ENCODE measurements around the gene MAP3K8. TPM values are rescaled to one million over a fixed set of nuclear protein-coding genes. Genes with fewer than 3 reads are reported as not detected.

Gene MAP3K8
- total and polyA plus RNA-seq, 2 donors (not counting 3 experiments of a cell fraction or from before 2014, with no cell fraction given) = 5.2 to 10.6 TPM

DNA sequence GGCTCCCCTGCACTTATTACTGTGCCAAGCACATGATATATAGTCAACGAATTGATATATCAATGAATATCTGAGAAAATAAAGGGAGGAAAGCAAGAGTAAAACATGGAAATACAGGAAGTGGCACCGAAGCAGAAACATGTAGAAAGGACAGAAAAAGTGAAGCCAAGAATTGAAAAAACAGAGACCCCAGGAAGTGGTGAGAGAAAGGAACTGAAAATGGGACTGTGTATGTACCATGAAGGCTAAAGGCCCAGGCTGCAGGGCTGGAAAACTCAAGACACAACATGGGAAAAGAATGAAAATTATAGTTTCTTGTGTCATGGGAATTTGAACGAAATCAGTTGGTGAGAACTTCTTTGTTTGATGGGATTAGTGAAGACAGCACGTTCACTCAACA is 60.6 kb downstream of the MAP3K8 start:
- no peak for FAIRE-seq

DNA sequence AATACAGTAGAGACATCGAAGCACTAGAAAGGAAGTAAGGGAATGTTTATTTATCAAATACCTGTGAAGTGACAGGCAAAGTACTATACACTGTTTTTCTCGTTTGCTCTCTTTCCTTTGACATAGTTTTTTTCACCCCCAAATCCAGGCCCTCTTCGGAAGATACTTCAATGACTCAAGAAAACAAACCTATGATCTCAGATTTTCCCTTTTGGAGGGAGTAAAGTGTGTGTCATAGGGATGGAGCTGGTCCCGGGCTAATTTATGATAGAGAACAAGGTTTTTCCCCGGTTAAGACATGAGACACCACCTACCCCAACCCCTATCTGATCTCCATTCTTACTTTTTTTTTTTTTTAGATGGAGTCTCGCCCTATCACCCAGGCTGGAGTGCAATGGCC is 61.7 kb downstream of the MAP3K8 start:
- FAIRE-seq = no peak
- peaks cover 14 to 24% of the 10 kb centered on the region in 2 experiments for H3K27me3 ChIP-seq (ENCODE audit: control insufficient read depth in 2 of 2, insufficient read depth in 2 of 2, low read length in 2 of 2)
- no peak overlapping the region for H3K27ac ChIP-seq (ENCODE audit: insufficient read depth, low read depth, low read length)
- no peak overlapping the region for H3K4me3 ChIP-seq (replicated peaks in 1 of 3; ENCODE audit: insufficient read depth in 1 of 3, low read depth in 1 of 3, low read length in 3 of 3)
- no peaks in the 10 kb centered on the region for H4K20me1 ChIP-seq (replicated peaks; ENCODE audit: control insufficient read depth, extremely low read depth, insufficient read depth, low read length)
- no peaks in the 10 kb centered on the region for H3K36me3 ChIP-seq (ENCODE audit: control insufficient read depth in 2 of 2, extremely low read depth in 1 of 2, insufficient read depth in 2 of 2, low read length in 2 of 2)
- no TSS peak for BruUV-seq (replicated peaks)
- H3K4me1 ChIP-seq (ENCODE audit: control insufficient read depth, extremely low read depth, insufficient read depth, low read length) = no peaks in the 10 kb centered on the region
- no peak overlapping the region for H2AFZ ChIP-seq (ENCODE audit: low read depth, low read length)
- dilution Hi-C loops (cut with MboI; ENCODE audit: extremely low pct_ligation_motif_present, low sequenced_read_pairs) = no loop called here
- POLR2A ChIA-PET = no interaction called here
- no peaks in the 10 kb centered on the region for H3K9me3 ChIP-seq (replicated peaks; ENCODE audit: control insufficient read depth, insufficient read depth, low read length)
- H3K79me2 ChIP-seq (ENCODE audit: control insufficient read depth, insufficient read depth, low read length) = no peaks in the 10 kb centered on the region
- DNase-seq (ENCODE audit: low read depth, low spot score) = no peak
- H3K4me2 ChIP-seq (ENCODE audit: insufficient read depth, low read length) = no peak overlapping the region
- no peak overlapping the region for H3K9ac ChIP-seq (replicated peaks; ENCODE audit: extremely low read depth, insufficient read depth, low read length)
- intact Hi-C loops (cut with micrococcal nuclease) = no loop called here
- CTCF ChIA-PET = no interaction called here
- TF ChIP-seq EZH2 (IDR thresholded peaks at IDR 0.05; ENCODE audit: borderline replicate concordance, low read depth, low read length, severe bottlenecking) = no peak
- no peak for TF ChIP-seq POLR2A (IDR thresholded peaks at IDR 0.05; ENCODE audit: low read depth, low read length)
- no peak for TF ChIP-seq GATA2 (IDR thresholded peaks at IDR 0.05; ENCODE audit: insufficient read depth, insufficient read length, low read depth, low read length)
- no peak for TF ChIP-seq MYC (IDR thresholded peaks at IDR 0.05; ENCODE audit: low read depth, low read length)
- TF ChIP-seq FOS (IDR thresholded peaks at IDR 0.05; ENCODE audit: borderline replicate concordance, insufficient read depth, low read length) = no peak
- TF ChIP-seq, protein P1, sequence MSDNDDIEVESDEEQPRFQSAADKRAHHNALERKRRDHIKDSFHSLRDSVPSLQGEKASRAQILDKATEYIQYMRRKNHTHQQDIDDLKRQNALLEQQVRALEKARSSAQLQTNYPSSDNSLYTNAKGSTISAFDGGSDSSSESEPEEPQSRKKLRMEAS (IDR thresholded peaks at IDR 0.05; ENCODE audit: insufficient read depth, insufficient read length) = no peak
- TF ChIP-seq JUN (IDR thresholded peaks at IDR 0.05; ENCODE audit: borderline replicate concordance, insufficient read depth, insufficient read length, low read depth) = no peak
- TF ChIP-seq, protein P2, sequence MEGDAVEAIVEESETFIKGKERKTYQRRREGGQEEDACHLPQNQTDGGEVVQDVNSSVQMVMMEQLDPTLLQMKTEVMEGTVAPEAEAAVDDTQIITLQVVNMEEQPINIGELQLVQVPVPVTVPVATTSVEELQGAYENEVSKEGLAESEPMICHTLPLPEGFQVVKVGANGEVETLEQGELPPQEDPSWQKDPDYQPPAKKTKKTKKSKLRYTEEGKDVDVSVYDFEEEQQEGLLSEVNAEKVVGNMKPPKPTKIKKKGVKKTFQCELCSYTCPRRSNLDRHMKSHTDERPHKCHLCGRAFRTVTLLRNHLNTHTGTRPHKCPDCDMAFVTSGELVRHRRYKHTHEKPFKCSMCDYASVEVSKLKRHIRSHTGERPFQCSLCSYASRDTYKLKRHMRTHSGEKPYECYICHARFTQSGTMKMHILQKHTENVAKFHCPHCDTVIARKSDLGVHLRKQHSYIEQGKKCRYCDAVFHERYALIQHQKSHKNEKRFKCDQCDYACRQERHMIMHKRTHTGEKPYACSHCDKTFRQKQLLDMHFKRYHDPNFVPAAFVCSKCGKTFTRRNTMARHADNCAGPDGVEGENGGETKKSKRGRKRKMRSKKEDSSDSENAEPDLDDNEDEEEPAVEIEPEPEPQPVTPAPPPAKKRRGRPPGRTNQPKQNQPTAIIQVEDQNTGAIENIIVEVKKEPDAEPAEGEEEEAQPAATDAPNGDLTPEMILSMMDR (IDR thresholded peaks at IDR 0.05; ENCODE audit: extremely low read depth in 1 of 2, insufficient read depth in 1 of 2, low read depth in 1 of 2, low read length in 2 of 2) = no peak
- no peak for TF ChIP-seq POLR2AphosphoS5 (IDR thresholded peaks at IDR 0.05; ENCODE audit: insufficient read depth, low read depth, low read length)
- no peaks in the 10 kb centered on the region for H3K9me1 ChIP-seq (replicated peaks; ENCODE audit: control insufficient read depth, extremely low read depth, insufficient read depth, low read length)

More for the DNA sequence above, 60.6 kb downstream of the MAP3K8 start:
- no peaks in the 10 kb centered on the region for H3K36me3 ChIP-seq (ENCODE audit: control insufficient read depth in 2 of 2, extremely low read depth in 1 of 2, insufficient read depth in 2 of 2, low read length in 2 of 2)
- H3K4me3 ChIP-seq (replicated peaks in 1 of 3; ENCODE audit: insufficient read depth in 1 of 3, low read depth in 1 of 3, low read length in 3 of 3) = no peak overlapping the region
- H4K20me1 ChIP-seq (replicated peaks; ENCODE audit: control insufficient read depth, extremely low read depth, insufficient read depth, low read length) = no peaks in the 10 kb centered on the region
- intact Hi-C loops (cut with micrococcal nuclease) = no loop called here
- no peak overlapping the region for H3K27ac ChIP-seq (ENCODE audit: insufficient read depth, low read depth, low read length)
- peaks cover 12 to 23% of the 10 kb centered on the region in 2 experiments for H3K27me3 ChIP-seq (ENCODE audit: control insufficient read depth in 2 of 2, insufficient read depth in 2 of 2, low read length in 2 of 2)
- no peaks in the 10 kb centered on the region for H3K9me1 ChIP-seq (replicated peaks; ENCODE audit: control insufficient read depth, extremely low read depth, insufficient read depth, low read length)
- ChIA-PET POLR2A (no interaction called here), CTCF (no interaction called here)
- no peaks in the 10 kb centered on the region for H3K4me1 ChIP-seq (ENCODE audit: control insufficient read depth, extremely low read depth, insufficient read depth, low read length)
- no peak for TF ChIP-seq POLR2AphosphoS5 (IDR thresholded peaks at IDR 0.05; ENCODE audit: insufficient read depth, low read depth, low read length)
- no peaks in the 10 kb centered on the region for H3K9me3 ChIP-seq (replicated peaks; ENCODE audit: control insufficient read depth, insufficient read depth, low read length)
- no peaks in the 10 kb centered on the region for H3K79me2 ChIP-seq (ENCODE audit: control insufficient read depth, insufficient read depth, low read length)
- DNase-seq (ENCODE audit: low read depth, low spot score) = no peak
- H3K9ac ChIP-seq (replicated peaks; ENCODE audit: extremely low read depth, insufficient read depth, low read length) = no peak overlapping the region
- dilution Hi-C loops (cut with MboI; ENCODE audit: extremely low pct_ligation_motif_present, low sequenced_read_pairs) = no loop called here
- no TSS peak for BruUV-seq (replicated peaks)
- no peak overlapping the region for H3K4me2 ChIP-seq (ENCODE audit: insufficient read depth, low read length)
- H2AFZ ChIP-seq (ENCODE audit: low read depth, low read length) = no peak overlapping the region

All from endothelial cell of umbilical vein (primary cell).